HG02973 (cell line): ENCODE data around the gene CXorf51A.
"Not testable (repeated sequence)": the region's sequence is repeated elsewhere in the genome, so short reads cannot be mapped to it uniquely, and the experiment has no call there.

Experiments used
- ATAC-seq: cut with Tn5 transposase; IDR thresholded peaks from one replicate; pipeline ENCODE4 v1.9.1; 2021; ENCODE audit warnings: moderate library complexity; ENCODE audit not compliant: unreplicated experiment

Gene CXorf51A

DNA sequence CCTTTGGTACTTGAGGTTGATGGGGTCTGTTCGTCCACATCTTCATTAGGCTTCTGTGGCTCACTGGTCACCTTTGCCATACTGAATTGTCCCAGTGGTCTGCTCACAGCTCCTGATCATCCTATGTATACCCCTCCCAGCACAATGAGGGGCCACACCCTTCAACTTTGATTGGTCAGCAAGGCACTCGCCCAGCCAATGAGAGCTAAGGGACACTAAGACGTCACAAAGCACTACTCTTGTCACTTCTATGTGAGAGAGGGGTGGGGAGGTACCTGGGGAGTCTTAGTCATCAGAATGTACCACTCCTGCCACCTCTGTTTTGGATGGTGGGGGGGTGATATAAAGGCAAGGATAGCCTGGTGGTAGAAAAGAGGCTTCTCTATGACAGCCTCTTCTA is at the start of gene CXorf51A:
TSS of gene CXorf51A (minus strand) at position 101 of the 400 bp plus-strand sequence. CDS start at position 80, 21 bp downstream.
- ATAC-seq = not testable (repeated sequence)

DNA sequence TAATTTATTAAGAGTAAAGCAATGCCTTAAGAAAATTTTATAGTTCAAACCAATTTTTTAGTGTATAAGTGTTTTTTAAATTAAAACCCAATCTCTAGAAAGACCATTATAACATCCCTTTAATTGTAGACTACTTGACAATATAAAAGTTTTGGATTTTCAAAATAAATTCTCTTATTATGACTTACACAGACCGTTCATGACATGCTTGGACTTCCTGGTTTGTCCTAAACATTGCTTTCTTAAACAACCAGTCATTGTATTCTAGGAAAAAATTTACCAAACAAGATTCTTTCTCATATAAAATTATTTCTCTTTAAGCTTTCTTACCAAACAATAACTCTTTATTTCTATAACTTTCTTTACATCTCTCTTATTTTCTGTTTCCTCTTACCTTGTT is 49.0 kb upstream of the CXorf51A start:
- ATAC-seq = no peak

DNA sequence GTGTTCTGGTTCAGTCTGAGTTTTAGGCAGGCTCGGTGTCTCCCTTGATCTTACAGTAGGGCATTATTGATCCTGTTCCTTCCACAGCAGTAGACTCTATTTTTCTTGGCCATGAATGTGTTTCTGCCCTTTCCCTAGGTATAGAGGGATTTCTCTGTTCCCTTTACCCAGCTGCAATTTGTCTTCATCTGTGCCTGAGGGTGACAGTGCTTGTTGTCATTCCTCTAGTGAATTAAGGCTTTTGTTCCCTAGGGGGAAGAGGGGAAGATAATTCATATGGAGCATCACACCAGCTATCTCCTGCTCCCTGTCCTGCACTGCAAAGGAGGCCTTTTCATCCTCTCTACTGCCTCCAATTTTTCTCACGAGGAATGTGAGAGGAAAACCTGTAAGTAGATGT is 39.7 kb upstream of the CXorf51A start:
- no peak for ATAC-seq

DNA sequence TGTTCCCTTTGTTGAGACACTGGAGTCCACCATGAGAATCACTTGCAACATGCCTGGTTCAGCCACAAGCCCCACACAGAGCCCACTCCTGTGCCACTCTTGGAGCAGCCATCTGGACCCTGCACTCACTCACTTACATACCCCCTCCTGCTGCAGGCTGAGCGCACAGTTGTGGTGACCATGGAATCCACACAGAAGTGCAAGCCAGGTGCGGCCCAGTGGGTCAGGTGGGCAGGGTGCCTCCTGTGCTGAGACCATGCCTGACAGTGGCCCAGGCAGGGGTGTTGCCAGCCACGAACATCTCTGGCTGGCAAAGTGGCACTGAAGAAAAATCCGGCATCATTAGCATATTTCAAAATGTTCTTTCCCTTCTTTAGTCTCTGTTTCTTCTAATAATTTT is 17.4 kb upstream of the CXorf51A start:
- ATAC-seq = no peak

DNA sequence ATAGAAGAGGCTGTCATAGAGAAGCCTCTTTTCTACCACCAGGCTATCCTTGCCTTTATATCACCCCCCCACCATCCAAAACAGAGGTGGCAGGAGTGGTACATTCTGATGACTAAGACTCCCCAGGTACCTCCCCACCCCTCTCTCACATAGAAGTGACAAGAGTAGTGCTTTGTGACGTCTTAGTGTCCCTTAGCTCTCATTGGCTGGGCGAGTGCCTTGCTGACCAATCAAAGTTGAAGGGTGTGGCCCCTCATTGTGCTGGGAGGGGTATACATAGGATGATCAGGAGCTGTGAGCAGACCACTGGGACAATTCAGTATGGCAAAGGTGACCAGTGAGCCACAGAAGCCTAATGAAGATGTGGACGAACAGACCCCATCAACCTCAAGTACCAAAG is 5.1 kb downstream of the CXorf51A start, which contains the start of gene CXorf51B:
TSS of gene CXorf51B (plus strand) at position 301 of the 400 bp plus-strand sequence. CDS start at position 322, 21 bp downstream.
- ATAC-seq = not testable (repeated sequence)
